MM.1S (cell line): Measurements from ENCODE around the gene CEACAM19.
"Not testable (repeated sequence)": the region's sequence is repeated elsewhere in the genome, so short reads cannot be mapped to it uniquely, and the experiment has no call there.

Experiments used
- CTCF ChIP-seq: fragments of 300-600 bp; sonication (generic); IDR thresholded peaks from 2 replicates; pipeline ENCODE4 v1.5.1; 2016; ENCODE audit warnings: antibody characterized with exemption, low read length, mixed read lengths
- EZH2 ChIP-seq: fragments of 300-600 bp; sonication (generic); optimal IDR thresholded peaks from 2 replicates; pipeline ENCODE3; 2017; ENCODE audit warnings: low read depth, mild to moderate bottlenecking, antibody characterized with exemption, low read length, mixed read lengths
- EZH2phosphoT487 ChIP-seq: fragments of 300-600 bp; sonication (generic); IDR thresholded peaks from 2 replicates; pipeline ENCODE4 v1.6.1; 2018; ENCODE audit warnings: antibody characterized with exemption, low read length

GRCh38 chr19:44625637-44626036 is 45.6 kb upstream of the CEACAM19 start:
- TF ChIP-seq CTCF, EZH2phosphoT487, EZH2: not testable (repeated sequence)
